Omental fat pad (tissue), 4 donors: ENCODE data around the gene CEP70. TPM values are rescaled to one million over a fixed set of nuclear protein-coding genes. Genes with fewer than 3 reads are reported as not detected.

ENCODE experiments used
- ATAC-seq: fragments of 150-250 bp; one replicate; pipeline ENCODE4 v1.9.1; 2016; ENCODE audit warnings: mild to moderate bottlenecking, moderate library complexity; ENCODE audit not compliant: low FRiP score
- DNase-seq: peaks from one replicate; pipeline ENCODE4 v3.0.0-alpha.2; 2019; ENCODE audit warnings: low spot score
- CTCF ChIP-seq, 3 donors: fragments of 450-650 bp; IDR thresholded peaks; one replicate each; pipeline ENCODE4 v1.5.1; 2016 to 2017; ENCODE audit warnings: antibody characterized with exemption in 3 of 3, mild to moderate bottlenecking in 3 of 3, moderate library complexity in 2 of 3
- total RNA-seq, 4 donors: library from RNA; depleted of rRNA; stranded (reverse); fragments of >200 nt; gene quantifications; one replicate each; pipeline ENCODE4 v1.1.0, GENCODE V29; 2016

Gene CEP70
- total RNA-seq, 4 donors from 2014 or later, result 10.6 to 15.4 (median 13.8) TPM

GRCh38 chr3:138473391-138473790 is 120.7 kb downstream of the CEP70 start:
- DNase-seq (no peak), ATAC-seq (no peak)
- TF ChIP-seq CTCF (IDR thresholded peaks at IDR 0.05), result no peak

- no peak for TF ChIP-seq CTCF (IDR thresholded peaks at IDR 0.05)
- ATAC-seq (no peak), DNase-seq (no peak)
Measured at GRCh38 chr3:138472141-138472825, 121.8 kb downstream of the CEP70 start.

- ATAC-seq (no peak), DNase-seq (no peak)
- TF ChIP-seq CTCF (IDR thresholded peaks at IDR 0.05), result no peak
Measured at GRCh38 chr3:138471481-138471880, 122.6 kb downstream of the CEP70 start.

- no peak for ATAC-seq
- DNase-seq, result no peak
- TF ChIP-seq CTCF (IDR thresholded peaks at IDR 0.05), result no peak
Measured at GRCh38 chr3:138470687-138471086, 123.4 kb downstream of the CEP70 start.

GRCh38 chr3:138469874-138470273 is 124.2 kb downstream of the CEP70 start:
- TF ChIP-seq CTCF (IDR thresholded peaks at IDR 0.05), result no peak
- ATAC-seq (no peak), DNase-seq (no peak)

GRCh38 chr3:138468886-138469285 is 125.2 kb downstream of the CEP70 start:
- DNase-seq (no peak), ATAC-seq (peak; percentile 12)
- TF ChIP-seq CTCF (IDR thresholded peaks at IDR 0.05), result no peak

- ATAC-seq (no peak), DNase-seq (no peak)
Measured at GRCh38 chr3:138468451-138468850, 125.6 kb downstream of the CEP70 start.

More at GRCh38 chr3:138468451-138468850, 125.6 kb downstream of the CEP70 start:
- no peak for TF ChIP-seq CTCF (IDR thresholded peaks at IDR 0.05)
